HPDE6-E6E7 (cell line): ENCODE results near the gene WDR35.

Experiments
- DNase-seq: peaks from one replicate; pipeline ENCODE4 v3.0.0; 2011; ENCODE audit warnings: missing footprints; ENCODE audit errors: extremely low spot score

The WDR35 gene

GRCh38 chr2:19870792-19871191 is 119.1 kb downstream of the WDR35 start:
- DNase-seq: no peak

- no peak for DNase-seq
Observed at GRCh38 chr2:19868701-19869580, 121.0 kb downstream of the WDR35 start.

GRCh38 chr2:19868224-19868623 is 121.7 kb downstream of the WDR35 start:
- no peak for DNase-seq

GRCh38 chr2:19866771-19867170 is 123.1 kb downstream of the WDR35 start:
- DNase-seq: no peak

- DNase-seq: no peak
Observed at GRCh38 chr2:19865151-19865550, 124.8 kb downstream of the WDR35 start.

GRCh38 chr2:19864381-19864780 is 125.5 kb downstream of the WDR35 start:
- no peak for DNase-seq

- DNase-seq: peak; percentile 45
Observed at GRCh38 chr2:19863303-19864041, 126.4 kb downstream of the WDR35 start.

GRCh38 chr2:19861813-19862212 is 128.1 kb downstream of the WDR35 start:
- no peak for DNase-seq
